Right ventricle myocardium superior (tissue), 1 donor: Measurements from ENCODE around the gene MFNG. TPM values are rescaled to one million over a fixed set of nuclear protein-coding genes. Genes with fewer than 3 reads are reported as not detected.

Source experiments
- ATAC-seq: fragments of 200-7000 bp; cut with Tn5 transposase; one replicate; pipeline ENCODE4 v1.9.1; 2020; ENCODE audit warnings: mild to moderate bottlenecking; ENCODE audit not compliant: poor library complexity
- DNase-seq: peaks from one replicate; pipeline ENCODE4 v3.0.0-alpha.2; 2020
- intact Hi-C: fragments of 100-400 bp; cut with DNase I; formaldehyde crosslinking; loops from one replicate; pipeline ENCODE4 v1.11.2; 2022
- total RNA-seq: library from RNA; stranded (reverse); fragmentation: NEBNext Ultra II Directional; extraction: Animal tissue kit (Norgen Biotek cat#: 25700); gene quantifications from one replicate; pipeline ENCODE4 v1.2.1, GENCODE V29; 2021
- donor health status: DM: no; HTN: yes; CAD: no; lungs with severe emphysema.

Gene MFNG
- total RNA-seq, 1 donor from 2014 or later = 12.7 TPM

DNA sequence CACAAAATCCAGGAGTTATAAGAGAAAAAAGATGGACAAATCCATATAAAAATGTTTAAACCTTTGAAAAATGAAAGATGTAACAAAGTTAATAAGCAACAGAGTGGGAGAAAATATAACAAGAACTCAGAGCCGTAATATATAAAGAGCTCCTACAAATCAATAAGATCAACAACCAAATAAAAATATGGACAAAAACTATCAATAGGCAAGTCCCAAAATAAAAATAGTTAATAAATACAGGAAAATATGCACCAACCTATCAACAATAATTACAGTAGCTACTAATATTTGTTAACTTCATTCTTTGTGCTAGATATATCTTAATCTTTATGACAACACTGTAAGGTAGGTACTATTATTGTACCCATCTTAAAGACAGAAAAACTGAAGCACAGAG, 30.3 kb upstream of the MFNG start:
- no peak for ATAC-seq
- intact Hi-C loops = no loop called here
- DNase-seq = no peak

GRCh38 chr22:37515901-37516300, 29.7 kb upstream of the MFNG start:
- ATAC-seq (no peak), DNase-seq (no peak)
- intact Hi-C loops = no loop called here

DNA sequence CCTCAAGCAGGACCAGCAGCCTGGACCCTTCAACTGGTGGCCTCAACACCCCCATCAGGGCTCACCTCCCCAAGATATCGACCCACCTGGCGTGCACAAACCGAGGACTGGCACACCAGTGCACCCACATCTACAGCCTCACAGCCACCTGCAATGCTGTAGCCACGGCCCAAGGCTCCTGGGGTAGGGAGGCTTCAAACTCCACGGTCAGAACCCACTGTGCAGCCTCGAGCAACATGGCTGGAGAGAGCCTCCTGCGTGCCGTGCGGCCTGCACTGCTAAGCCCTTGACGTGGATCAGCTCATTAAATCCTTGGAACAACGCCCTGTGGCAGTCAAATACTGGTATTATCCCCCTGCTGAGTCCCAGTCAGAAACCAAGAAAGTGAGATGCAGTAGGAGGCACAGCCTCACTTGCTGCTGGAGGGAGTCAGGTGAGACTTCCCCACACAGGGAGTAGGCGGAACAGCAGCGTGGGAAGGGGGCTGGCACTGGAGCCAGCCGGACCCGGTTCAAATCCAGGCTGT, 28.4 kb upstream of the MFNG start:
- intact Hi-C loops = no loop called here

DNA sequence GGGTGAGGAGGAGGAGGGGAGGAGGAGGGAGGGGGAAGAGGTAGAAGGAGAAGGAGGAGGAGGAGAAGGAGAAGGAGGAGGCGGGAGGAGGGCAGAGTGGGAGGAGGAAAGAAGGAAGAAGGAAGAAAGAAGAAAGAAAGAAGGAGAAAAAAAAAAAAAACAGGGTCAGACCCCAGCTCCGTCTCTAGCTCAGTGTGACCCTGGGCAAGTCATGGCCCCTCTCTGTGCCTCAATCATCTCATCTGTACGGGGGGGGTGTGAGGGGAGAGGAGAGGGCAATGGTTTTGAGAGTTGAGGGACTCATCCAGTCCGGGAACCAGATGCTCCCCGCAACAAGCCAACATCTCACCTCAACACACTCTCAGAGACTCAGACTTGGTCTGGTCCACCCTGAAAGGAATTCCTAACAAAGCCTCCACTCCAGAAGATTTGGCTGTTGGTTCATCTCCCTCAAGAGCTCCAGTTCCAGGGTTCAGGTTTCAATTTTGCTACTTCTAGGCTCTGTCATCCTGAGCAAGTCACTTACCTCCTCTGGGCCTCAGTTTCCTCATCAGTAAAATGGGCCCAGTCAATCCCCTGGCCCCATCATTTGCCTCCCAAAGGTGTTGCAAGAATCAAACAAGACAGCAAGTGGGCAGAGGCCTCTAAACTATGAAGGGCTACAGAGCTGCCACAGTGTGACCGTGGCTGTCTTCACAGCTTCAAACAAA, 25.4 kb upstream of the MFNG start:
- ATAC-seq = no peak
- intact Hi-C loops = no loop called here
- DNase-seq = no peak

More for the DNA sequence above, 28.4 kb upstream of the MFNG start:
- DNase-seq = no peak
- no peak for ATAC-seq

DNA sequence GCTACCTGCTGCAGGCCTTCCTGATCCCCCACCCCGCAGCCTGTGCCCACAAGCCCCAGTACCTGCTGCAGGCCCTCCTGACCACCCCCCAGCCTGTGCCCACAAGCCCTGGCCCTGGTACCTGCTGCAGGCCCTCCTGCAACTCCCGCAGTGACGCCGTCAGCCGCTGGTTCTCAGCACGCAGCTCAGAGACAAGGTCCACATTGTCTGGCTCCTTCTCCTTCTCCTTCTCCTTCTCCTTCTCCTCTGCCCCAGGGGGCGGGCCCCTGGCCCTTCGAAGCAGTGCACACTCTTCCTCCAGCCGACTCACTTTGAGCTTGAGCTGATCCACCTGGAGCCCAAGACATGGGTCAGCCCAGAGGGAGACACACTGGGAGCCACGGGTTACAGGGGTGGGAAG, 23.9 kb upstream of the MFNG start:
- no peak for DNase-seq
- intact Hi-C loops = no loop called here
- ATAC-seq = no peak

DNA sequence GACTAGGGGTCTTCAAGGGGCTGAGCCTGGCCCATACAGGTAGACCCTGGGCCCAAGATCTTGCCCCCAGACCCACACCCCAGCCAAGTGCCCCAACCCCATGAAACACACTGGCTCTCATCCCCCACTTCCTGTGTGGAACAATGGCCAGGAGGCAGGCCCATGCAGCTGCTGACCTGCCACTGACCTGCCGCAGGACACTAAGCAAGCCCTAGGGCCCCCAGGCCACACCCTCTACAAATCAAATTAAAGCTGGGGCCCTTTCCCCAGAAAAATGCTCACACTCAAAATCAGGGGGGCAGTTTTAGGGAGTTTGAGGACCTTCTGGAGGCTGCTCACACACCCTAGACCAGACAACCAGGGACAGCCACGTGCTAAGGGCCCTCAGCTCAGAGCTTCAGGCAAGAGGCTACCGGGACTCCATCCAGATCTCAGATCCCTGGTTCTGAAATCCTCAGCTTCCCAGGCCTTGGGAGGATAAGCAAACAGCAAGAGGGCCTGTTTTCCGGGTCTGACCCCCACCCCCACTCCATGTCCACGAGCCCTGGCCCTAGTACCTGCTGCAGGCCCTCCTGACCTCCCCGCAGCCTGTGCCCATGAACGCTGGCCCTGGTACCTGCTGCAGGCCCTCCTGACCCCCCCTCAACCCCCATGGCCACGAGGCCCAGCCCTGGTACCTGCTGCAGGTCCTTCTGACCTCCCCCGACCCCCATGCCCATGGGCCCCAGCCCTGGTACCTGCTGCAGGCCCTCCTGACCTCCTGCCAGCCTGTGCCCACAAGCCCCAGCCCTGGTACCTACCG, 23.1 kb upstream of the MFNG start:
- intact Hi-C loops = no loop called here
- ATAC-seq = no peak
- DNase-seq = no peak

DNA sequence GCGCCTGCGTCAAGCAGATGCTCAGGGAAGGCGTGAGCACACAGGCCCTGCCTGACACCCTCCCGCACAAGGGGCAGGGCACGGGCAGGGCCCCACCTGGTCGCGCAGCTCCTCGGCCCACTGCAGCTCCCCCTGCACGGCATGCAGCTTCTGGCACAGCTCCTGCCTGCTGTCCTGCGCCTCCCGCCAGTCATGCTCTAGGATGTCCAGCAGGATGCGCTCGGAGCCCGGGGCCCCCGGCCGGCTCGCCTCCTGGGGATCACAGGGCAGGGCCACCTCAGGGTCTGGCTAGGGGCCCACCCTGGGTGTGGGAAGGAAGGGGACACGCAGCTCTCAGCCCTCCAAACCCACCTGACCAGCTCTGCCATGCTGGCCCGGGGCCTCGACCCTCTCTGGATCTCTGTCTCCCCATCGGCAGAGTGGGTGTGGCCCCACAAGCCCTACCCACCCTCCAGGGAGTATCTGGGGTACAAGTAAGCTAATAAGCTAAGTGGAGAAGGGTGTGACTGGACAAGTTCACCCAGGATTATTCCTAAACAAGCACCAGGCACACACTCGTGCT, 22.3 kb upstream of the MFNG start:
- peak; percentile 43 for ATAC-seq
- intact Hi-C loops = no loop called here

GRCh38 chr22:37507731-37508130, 21.5 kb upstream of the MFNG start:
- ATAC-seq (no peak), DNase-seq (no peak)
- intact Hi-C loops = no loop called here

More for the DNA sequence above, 22.3 kb upstream of the MFNG start:
- DNase-seq = peak; percentile 69

DNA sequence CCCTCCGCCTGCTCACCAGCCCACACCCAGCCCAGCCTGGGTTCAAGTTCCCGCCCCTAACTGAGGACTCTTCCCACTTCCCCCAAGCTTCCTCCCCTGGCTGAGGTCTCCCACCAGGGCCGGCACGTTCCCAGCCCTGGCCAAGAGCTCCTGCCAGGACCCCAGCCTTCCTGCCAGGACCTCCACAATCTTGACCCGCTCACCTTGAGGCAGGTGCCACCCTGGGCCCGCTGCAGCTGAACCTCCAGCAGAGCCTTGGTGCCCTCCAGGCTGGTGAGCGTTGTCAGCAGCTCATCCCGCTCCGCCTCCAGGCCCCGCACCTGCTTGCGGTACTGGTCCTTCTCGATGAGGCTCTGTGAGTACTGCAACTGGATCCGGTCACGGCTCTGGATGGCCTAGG, 19.8 kb upstream of the MFNG start:
- intact Hi-C loops = no loop called here
- no peak for ATAC-seq

DNA sequence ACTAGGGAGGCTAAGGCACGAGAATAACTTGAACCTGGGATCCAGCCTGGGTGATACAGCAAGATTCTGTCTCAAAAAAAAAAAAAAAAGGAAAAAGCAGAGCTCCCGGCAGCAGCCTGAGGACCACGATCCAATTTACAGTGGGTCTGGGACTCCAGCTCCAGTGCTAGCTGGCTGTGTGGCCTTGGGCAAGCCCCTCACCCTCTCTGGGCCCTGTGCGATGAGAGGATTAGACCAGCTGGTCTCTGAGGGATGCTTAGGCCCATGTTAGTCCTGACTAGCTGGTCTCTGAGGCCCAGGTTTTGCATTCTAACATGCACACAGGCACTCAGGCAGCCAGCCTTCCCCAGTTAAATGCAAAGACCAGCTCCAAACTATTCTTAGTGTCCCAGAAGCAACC, 19.4 kb upstream of the MFNG start:
- no peak for ATAC-seq
- intact Hi-C loops = no loop called here
- DNase-seq = no peak

More for the DNA sequence above, 19.8 kb upstream of the MFNG start:
- DNase-seq = no peak

DNA sequence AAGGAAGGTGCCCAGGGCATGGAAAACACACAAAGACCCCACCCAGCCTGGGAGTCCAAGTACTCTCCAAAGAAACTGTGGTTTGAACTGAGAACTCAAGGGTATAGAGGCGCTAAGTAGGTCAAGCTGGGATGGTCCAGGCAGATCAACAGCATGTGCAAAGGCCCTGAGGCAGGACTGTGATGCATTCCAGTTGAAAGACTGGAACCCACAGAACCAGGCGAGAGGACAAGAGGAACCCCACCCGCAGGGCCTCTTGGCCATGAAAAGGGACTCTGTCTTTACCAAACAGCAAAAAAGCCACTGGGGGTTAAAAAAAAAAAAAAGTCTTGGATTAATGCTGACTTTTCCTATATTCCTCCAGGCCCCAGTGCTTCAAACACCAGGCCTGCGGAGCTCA, 18.8 kb upstream of the MFNG start:
- ATAC-seq (no peak), DNase-seq (no peak)
- intact Hi-C loops = no loop called here

GRCh38 chr22:37503850-37504249, 17.7 kb upstream of the MFNG start:
- ATAC-seq = no peak
- DNase-seq = no peak
- intact Hi-C loops = no loop called here

DNA sequence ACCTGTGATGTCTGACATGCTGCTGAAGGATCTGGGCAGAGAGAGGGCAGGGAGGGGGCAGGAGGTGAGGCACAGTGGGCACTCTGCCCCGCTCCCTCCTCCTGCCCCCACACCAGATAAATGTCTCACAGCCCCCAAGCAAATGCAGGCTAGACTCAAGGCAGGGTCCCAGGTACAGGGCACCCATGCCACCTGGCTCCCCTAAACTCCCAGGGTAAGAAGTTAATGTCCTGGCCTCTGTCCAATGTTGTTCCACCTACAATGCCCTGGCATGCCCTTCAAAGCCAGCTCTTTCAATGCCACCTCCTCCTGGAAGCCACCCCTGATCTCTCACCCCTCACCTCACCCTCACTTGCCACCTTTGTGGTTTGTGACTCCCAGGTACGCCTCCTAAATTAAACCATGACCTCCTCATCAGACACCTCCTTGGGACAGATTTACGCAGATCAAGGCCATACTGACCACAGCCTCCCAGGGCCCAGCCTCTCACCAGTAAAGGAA, 17.0 kb upstream of the MFNG start:
- intact Hi-C loops = no loop called here
- DNase-seq = no peak
- ATAC-seq = no peak

GRCh38 chr22:37502342-37503182, 16.4 kb upstream of the MFNG start:
- DNase-seq (no peak), ATAC-seq (peak; percentile 26)
- intact Hi-C loops = no loop called here

DNA sequence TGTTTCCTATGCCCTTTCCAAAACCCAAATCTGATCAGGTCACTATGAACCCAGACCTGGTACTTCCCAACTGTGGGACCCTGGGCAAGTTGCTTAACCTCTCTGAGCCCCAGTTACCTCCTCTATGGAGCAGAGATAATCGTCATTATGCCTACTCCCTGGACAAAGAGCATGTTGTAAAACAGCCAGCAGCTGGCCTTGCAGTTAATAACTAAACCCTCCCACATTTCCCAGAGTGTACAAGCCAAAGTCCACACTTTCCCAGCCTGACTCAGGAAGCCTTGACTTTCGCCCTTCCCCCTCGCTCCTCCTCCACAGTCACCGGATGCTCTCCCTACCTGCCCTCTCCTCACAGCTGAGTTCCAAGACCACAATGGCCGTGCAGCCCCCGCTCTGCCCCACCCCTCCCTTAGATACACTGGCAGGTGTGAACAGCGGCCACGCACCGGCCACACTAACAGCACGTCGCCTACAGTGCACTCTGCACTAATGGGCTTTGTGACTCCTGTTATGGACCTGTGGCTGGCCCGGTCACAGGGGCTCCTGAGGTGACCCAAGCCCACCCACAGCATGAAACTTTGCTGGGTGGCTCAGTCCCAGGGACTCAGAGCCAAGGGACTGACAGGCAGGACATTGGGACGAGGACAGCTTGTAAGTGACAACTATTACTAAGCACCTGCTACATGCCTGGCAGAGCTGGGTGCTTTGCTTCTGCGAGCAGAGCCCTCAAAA, 15.6 kb upstream of the MFNG start:
- ATAC-seq (peak; percentile 58), DNase-seq (peak; percentile 65)
- intact Hi-C loops = no loop called here

DNA sequence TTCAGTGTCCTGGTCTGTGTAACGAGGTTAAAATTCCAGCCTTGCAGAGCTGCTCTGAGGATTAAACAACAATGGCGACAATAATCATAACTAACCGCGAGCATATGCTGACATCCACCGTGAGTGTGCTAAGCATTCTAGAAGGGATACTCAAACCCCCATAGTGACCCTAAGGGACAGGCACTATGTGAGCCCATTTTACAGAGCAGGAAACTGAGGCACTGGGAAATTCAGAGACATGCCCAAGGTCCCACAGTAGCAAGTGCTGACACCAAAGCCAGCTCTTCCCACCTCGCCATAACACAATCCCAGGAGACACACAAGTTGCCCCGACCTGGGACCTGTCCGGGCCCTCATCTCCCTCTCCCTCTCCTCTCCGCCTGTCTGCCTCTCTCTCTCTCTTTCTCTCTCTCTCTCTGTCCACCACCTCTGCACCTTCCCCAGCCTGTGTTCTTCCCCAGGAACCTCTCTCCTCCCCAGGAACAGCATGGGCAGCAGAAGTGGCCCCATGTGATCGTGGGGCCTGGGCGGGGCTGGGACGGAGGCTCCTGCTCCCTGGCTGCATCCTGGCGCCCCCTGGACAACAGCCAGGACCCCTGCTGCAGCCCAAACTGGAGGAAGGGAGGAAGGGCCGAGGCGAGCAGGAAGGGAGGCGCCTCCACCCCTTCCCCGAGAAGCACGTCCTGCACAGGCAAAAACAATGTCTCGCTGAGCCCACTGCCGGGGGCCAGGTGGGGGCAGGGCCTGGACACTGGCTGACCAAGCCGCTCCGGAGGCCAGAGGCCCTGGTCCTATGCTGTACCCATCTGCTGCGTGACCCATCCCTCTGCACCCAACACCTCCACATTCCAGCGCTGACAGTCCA, 14.8 kb upstream of the MFNG start:
- ATAC-seq (peak; percentile 47), DNase-seq (peak; percentile 78)
- intact Hi-C loops = no loop called here
